K562 (cell line): ENCODE measurements around the gene ENOX2. TPM values are rescaled to one million over a fixed set of nuclear protein-coding genes. Genes with fewer than 3 reads are reported as not detected.

Experiments used
- ATAC-seq: fragments of 200-7000 bp; cut with Tn5 transposase; 3 replicates; pipeline ENCODE4 v1.9.1; 2020; ENCODE audit warnings: moderate library complexity
- BruUV-seq: library from RNA; stranded (reverse); fragments of 400-500 nt; replicated peaks from 2 replicates; lab custom pipeline; 2021; lab: Mats Ljungman, UMichigan
- CTCF ChIA-PET: fragments of 300-600 bp; formaldehyde crosslinking; extraction: SDS; loops from one replicate; lab custom pipeline; 2021; ENCODE audit warnings: low intra/inter-chr PET ratio; lab: Yijun Ruan, JAX
- POLR2A ChIA-PET: fragments of 300-600, 350-650 bp; sonication (Branson Sonifier 250); formaldehyde crosslinking; extraction: SDS; loops from one replicate; lab custom pipeline; 2021; ENCODE audit warnings: antibody characterized with exemption, inconsistent platforms; lab: Yijun Ruan, JAX
- DNase-seq, 4 experiments: peaks; one replicate each; pipeline versions ENCODE4 v3.0.0 to v3.0.0-alpha.2; 2011 to 2018; ENCODE audit warnings: low spot score in 3 of 4, mixed read lengths in 3 of 4; ENCODE audit errors: extremely low read depth in 1 of 4
- FAIRE-seq: peaks from 2 replicates; lab custom pipeline; 2011; peaks lifted over from hg19 to GRCh38; lab: Jason Lieb, UNC
- H2AFZ ChIP-seq: 2 replicates; pipeline ENCODE4 v1.6.0; 2011; ENCODE audit warnings: low read depth, low read length, control low read depth, inconsistent platforms
- H3K27ac ChIP-seq: fragments of 200-600 bp; 3 replicates; pipeline ENCODE4 v1.8.0; 2011; ENCODE audit warnings: low read depth, mild to moderate bottlenecking, control low read depth, inconsistent platforms, low read length, moderate library complexity, mixed read lengths; ENCODE audit errors: extremely low read depth
- H3K27me3 ChIP-seq, 2 experiments: fragments of 300-600 bp in 1 of 2; 2 replicates in 1 of 2; 3 replicates in 1 of 2; pipeline versions ENCODE4 v1.6.0 to v1.8.0; 2011; ENCODE audit warnings: inconsistent platforms in 2 of 2, low read length in 2 of 2, mild to moderate bottlenecking in 1 of 2, mixed read lengths in 1 of 2, moderate library complexity in 1 of 2; ENCODE audit not compliant: control insufficient read depth in 2 of 2, insufficient read depth in 2 of 2
- H3K36me3 ChIP-seq: fragments of 300-600 bp; 3 replicates; pipeline ENCODE4 v1.8.0; 2011; ENCODE audit warnings: mild to moderate bottlenecking, low read length, inconsistent platforms; ENCODE audit not compliant: control insufficient read depth, insufficient read depth
- H3K4me1 ChIP-seq, 2 experiments: fragments of 200-600 bp in 1 of 2; replicated peaks in 1 of 2; 2 replicates in 1 of 2; 3 replicates in 1 of 2; pipeline versions ENCODE4 v1.5.1 to v1.8.0; 2011; ENCODE audit warnings: inconsistent platforms in 2 of 2, low read length in 2 of 2, mild to moderate bottlenecking in 1 of 2, mixed read lengths in 1 of 2, moderate library complexity in 1 of 2; ENCODE audit not compliant: control insufficient read depth in 2 of 2, insufficient read depth in 2 of 2
- H3K4me2 ChIP-seq: 2 replicates; pipeline ENCODE4 v1.6.1; 2011; ENCODE audit warnings: low read length, control low read depth, inconsistent platforms, mixed read lengths; ENCODE audit not compliant: insufficient read depth
- H3K4me3 ChIP-seq: fragments of 200-600 bp; sonication (generic), shearing (Covaris generic); 2 replicates; pipeline ENCODE4 v1.5.1; 2016; ENCODE audit warnings: control low read depth, inconsistent platforms
- H3K79me2 ChIP-seq: fragments of 200-600 bp; 3 replicates; pipeline ENCODE4 v1.8.0; 2011; ENCODE audit warnings: low read length, inconsistent platforms; ENCODE audit not compliant: control insufficient read depth, insufficient read depth
- H3K9ac ChIP-seq, 2 experiments: 2 replicates each; pipeline versions ENCODE4 v1.6.0 to v1.6.1; 2011; ENCODE audit warnings: low read depth in 2 of 2, low read length in 2 of 2, control low read depth in 1 of 2, inconsistent platforms in 1 of 2, mild to moderate bottlenecking in 1 of 2, mixed read lengths in 1 of 2; ENCODE audit not compliant: insufficient read depth in 1 of 2
- H3K9me1 ChIP-seq: one replicate; pipeline ENCODE4 v1.6.0; 2011; ENCODE audit warnings: inconsistent platforms, mild to moderate bottlenecking, low read length, moderate library complexity; ENCODE audit not compliant: control insufficient read depth, insufficient read depth
- H3K9me3 ChIP-seq: replicated peaks from 2 replicates; pipeline ENCODE4 v1.5.1; 2011; ENCODE audit warnings: low read depth, low read length, inconsistent platforms; ENCODE audit not compliant: control insufficient read depth, insufficient read depth
- H4K20me1 ChIP-seq: replicated peaks from 2 replicates; pipeline ENCODE4 v1.6.1; 2011; ENCODE audit warnings: low read length, inconsistent platforms, mixed read lengths; ENCODE audit not compliant: control insufficient read depth, insufficient read depth
- CEBPB ChIP-seq: fragments of 450-650 bp; IDR thresholded peaks from 2 replicates; pipeline ENCODE4 v1.6.1; 2016; ENCODE audit warnings: missing genetic modification characterization, missing compliant biosample characterization
- DDX20 ChIP-seq: fragments of 450-650 bp; IDR thresholded peaks from 2 replicates; pipeline ENCODE4 v1.6.1; 2016; ENCODE audit warnings: missing genetic modification characterization, low read depth, mild to moderate bottlenecking, missing compliant biosample characterization, moderate library complexity
- NELFE ChIP-seq: IDR thresholded peaks from 2 replicates; pipeline ENCODE4 v1.6.1; 2011; ENCODE audit warnings: mild to moderate bottlenecking; ENCODE audit not compliant: insufficient read depth, insufficient read length
- ZFPM2 ChIP-seq: fragments of 250-450 bp; sonication (Bioruptor Pico); IDR thresholded peaks from 2 replicates; pipeline ENCODE4 v1.5.1; 2022; ENCODE audit warnings: mild to moderate bottlenecking
- ZNF212 ChIP-seq: fragments of 450-650 bp; formaldehyde crosslinking; IDR thresholded peaks from 2 replicates; pipeline ENCODE4 v1.4.0; 2020; ENCODE audit warnings: mild to moderate bottlenecking
- ZNF79 ChIP-seq: fragments of 250-450 bp; sonication (Bioruptor Pico); IDR thresholded peaks from 2 replicates; pipeline ENCODE4 v1.4.0; 2020; ENCODE audit warnings: low read depth, mild to moderate bottlenecking, moderate library complexity
- WGBS: fragments of 100-300 bp; shearing (Covaris generic); methylation state at CpG from one replicate; pipeline ENCODE4 v1.1.6; 2016; ENCODE audit warnings: low coverage, mixed read lengths; ENCODE audit not compliant: insufficient coverage; ENCODE audit errors: missing lambda C conversion rate; 5-methylcytosine and 5-hydroxymethylcytosine counted together
- in situ Hi-C: fragments of 300-500 bp; cut with MboI; formaldehyde crosslinking; loops from 4 replicates; pipeline ENCODE4 v1.15.0; 2018; ENCODE audit warnings: inconsistent platforms, mixed read lengths
- intact Hi-C: fragments of 100-400 bp; cut with micrococcal nuclease; formaldehyde crosslinking; loops from 2 replicates; pipeline ENCODE4 v1.14.2; 2022
- polyA plus RNA-seq, 8 experiments: library from polyadenylated mRNA; depleted of rRNA in 4 of 8; stranded (reverse) in 5 of 8; unstranded in 3 of 8; fragments of >200 nt; fragmentation: Nextera tagmentation in 2 of 8; fragmentation: Illumina TruSeq in 1 of 8; extraction: Ambion mirVana in 2 of 8; extraction: Trizol in 1 of 8; gene quantifications; 2 replicates each; pipeline versions ENCODE4 v1.2.1 to v1.2.3, GENCODE V29; 2011 to 2014; ENCODE audit warnings: inconsistent platforms in 1 of 8, missing spikeins in 1 of 8
- total RNA-seq, 7 experiments: library from RNA; depleted of rRNA in 6 of 7; stranded (reverse); fragments of >200 nt in 6 of 7; fragmentation: Illumina TruSeq in 2 of 7; extraction: Trizol in 2 of 7; gene quantifications; 2 replicates each; pipeline versions ENCODE4 v1.2.1 to v1.2.3, GENCODE V29; 2011 to 2021; ENCODE audit warnings: low replicate concordance in 1 of 7
- TF ChIP-seq, protein P1 (sequence below): fragments of 250-450 bp; sonication (Bioruptor Pico); IDR thresholded peaks from 2 replicates; pipeline ENCODE4 v1.9.0; 2021; ENCODE audit warnings: mild to moderate bottlenecking

Gene ENOX2
- total and polyA plus RNA-seq, 9 of the 15 experiments (the other 6 are each of a cell fraction or from before 2014, with no cell fraction given): 6.1 to 24.0 (median 13.8) TPM

- Histone ChIP-seq H2AFZ (no peak overlapping the region), H3K4me1 (peaks cover 0 to 15% of the 10 kb centered on the region in 2 experiments; a peak in 2 of 5 replicates), H3K79me2 (no peaks in the 10 kb centered on the region), H3K36me3 (no peaks in the 10 kb centered on the region), H3K9ac (no peak overlapping the region), H3K27me3 (no peaks in the 10 kb centered on the region), H3K27ac (no peak overlapping the region), H3K9me1 (no peaks in the 10 kb centered on the region), H4K20me1 (no peaks in the 10 kb centered on the region), H3K9me3 (no peaks in the 10 kb centered on the region), H3K4me2 (no peak overlapping the region), H3K4me3 (no peak overlapping the region)
- intact Hi-C loops (no loop called here), in situ Hi-C loops (no loop called here)
- no TSS peak for BruUV-seq
- ChIA-PET CTCF (no interaction called here), POLR2A (interaction anchor here (1.4 kb wide), 1 partner anchor 21 kb away, joined by 4 read pairs; no protein-coding TSS in a partner anchor)
- no peak for ATAC-seq
- no peak for FAIRE-seq
- WGBS: 43% methylated on average over 1 of the region's 1 CpG
- TF ChIP-seq ZFPM2 (CRISPR knock-in tag) (no peak), ZNF212 (CRISPR knock-in tag) (no peak), DDX20 (tag) (no peak), ZNF79 (CRISPR knock-in tag) (no peak), NELFE (no peak), CEBPB (no peak)
- TF ChIP-seq, protein P1, sequence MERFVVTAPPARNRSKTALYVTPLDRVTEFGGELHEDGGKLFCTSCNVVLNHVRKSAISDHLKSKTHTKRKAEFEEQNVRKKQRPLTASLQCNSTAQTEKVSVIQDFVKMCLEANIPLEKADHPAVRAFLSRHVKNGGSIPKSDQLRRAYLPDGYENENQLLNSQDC (CRISPR knock-in tag): no peak
- no peak for DNase-seq
Measured at GRCh38 chrX:130695931-130696330, 207.1 kb downstream of the ENOX2 start.
